22Rv1 (cell line): Measurements from ENCODE around the gene ZNF579.

Experiments used
- CTCF ChIP-seq: fragments of 450-650 bp; IDR thresholded peaks from 2 replicates; pipeline ENCODE4 v1.5.1; 2017; ENCODE audit warnings: mild to moderate bottlenecking
- ZFX ChIP-seq: fragments of 450-650 bp; IDR thresholded peaks from 2 replicates; pipeline ENCODE4 v1.6.1; 2017; ENCODE audit warnings: antibody characterized with exemption, borderline replicate concordance

- TF ChIP-seq CTCF (no peak), ZFX (no peak)
Observed at GRCh38 chr19:55601084-55601483, 20.4 kb upstream of the ZNF579 start.
